HG03469 (cell line): ENCODE results near the gene NRSN2.
"Not testable (repeated sequence)": the region's sequence is repeated elsewhere in the genome, so short reads cannot be mapped to it uniquely, and the experiment has no call there.

Source experiments
- ATAC-seq: cut with Tn5 transposase; IDR thresholded peaks from one replicate; pipeline ENCODE4 v1.9.1; 2021; ENCODE audit warnings: mild to moderate bottlenecking, moderate library complexity, moderate number of reproducible peaks; ENCODE audit not compliant: unreplicated experiment

The NRSN2 gene

DNA sequence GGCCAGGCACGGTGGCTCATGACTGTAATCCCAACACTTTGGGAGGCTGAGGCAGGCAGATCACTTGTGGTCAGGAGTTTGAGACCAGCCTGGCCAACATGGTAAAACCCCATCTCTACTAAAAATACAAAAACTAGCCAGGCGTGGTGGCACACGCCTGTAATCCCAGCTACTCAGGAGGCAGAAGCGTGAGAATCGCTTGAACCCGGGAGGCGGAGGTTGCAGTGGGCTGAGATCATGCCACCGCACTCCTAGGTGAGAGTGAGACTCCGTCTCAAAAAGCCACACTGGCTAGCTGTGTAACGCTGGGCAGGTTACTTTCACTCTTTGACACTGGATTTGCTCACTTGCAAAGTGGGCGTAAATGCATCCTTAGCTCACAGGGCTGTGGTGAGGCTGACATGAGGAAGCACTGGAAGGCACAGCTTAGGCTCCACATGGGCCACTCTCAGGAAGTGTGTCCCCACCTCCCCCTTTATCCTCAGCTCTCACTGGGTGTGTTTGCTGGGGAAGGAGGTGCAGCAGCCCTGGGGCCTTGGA lies 25.7 kb downstream of the NRSN2 start:
- not testable (repeated sequence) for ATAC-seq

DNA sequence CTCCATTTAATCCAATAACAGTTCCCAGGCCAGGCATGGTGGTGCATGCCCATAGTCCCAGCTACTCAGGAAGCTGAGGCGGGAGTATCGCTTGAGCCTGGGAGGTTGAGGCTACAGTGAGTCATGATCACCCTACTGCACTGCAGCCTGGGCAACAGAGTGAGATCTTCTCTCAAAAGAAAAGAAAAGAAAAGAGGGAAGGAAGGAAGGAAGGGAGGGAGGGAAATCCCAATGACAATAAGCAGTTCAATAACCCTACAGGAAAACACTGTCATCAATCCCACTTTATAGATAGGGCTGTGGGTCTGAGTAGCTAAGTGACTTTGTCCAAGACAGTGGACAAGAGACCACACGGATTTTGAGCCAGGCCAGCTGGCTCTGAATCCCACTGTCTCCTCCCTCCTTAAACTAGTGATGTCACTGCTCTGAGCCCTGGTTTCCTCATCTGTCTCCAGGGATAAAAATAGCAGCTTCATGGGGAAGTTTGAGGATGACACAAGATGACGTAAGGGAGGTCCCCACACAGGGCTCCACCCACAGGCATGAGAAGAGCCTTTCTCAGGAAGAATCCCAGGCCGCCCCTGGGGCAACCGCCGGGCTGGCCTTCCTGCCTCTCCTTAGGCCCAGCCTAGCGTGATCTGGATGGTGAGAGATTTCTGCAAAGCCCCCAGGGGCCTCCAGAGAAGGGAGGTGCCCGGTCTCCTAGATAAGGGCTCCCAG lies 26.4 kb downstream of the NRSN2 start:
- ATAC-seq = no peak

DNA sequence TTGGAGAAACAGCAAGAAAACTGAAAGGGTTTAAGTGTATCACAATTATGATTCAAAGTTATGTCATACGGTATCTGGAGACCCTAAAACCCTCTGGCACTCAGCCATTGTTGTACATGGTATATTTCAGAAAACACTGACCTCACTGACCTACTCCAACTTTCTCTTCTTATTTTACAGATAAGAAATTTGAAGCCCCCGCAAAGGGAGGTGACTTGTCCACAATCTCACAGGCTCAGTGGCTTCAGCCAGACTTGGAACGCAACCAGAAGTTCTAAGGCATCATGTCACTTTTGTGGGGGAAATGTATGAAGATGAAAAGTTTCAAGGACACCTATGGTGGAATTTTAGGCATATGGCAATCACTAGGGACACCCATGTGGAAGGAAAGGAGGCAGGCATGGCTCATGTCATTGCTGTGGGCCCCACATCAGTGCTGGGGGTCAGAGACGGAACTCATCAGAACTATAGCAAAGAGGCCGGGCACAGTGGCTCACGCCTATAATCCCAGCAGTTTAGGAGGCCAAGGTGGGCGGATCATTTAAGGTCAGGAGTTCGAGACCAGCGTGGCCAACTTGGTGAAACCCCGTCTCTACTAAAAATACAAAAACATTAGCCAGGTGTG lies 28.5 kb downstream of the NRSN2 start:
- ATAC-seq = no peak

DNA sequence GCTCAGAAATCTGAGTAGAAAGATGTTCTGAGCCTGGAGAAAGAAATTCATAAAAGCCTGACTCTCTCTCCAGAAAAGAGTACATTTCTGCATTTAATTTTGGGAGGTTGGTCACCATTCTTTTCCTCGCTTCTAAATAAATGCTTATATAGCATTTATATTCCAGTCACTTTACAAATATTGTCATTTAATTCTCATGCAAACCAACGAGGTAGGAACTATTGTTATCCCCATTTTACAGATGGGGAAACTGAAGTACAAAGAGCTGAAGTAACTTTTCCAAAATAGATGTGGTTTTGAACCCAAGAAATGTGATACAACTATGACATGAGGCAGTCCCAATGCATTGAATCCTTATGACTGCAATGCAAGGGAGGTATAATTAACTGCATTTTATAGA lies 29.2 kb downstream of the NRSN2 start:
- ATAC-seq = no peak

DNA sequence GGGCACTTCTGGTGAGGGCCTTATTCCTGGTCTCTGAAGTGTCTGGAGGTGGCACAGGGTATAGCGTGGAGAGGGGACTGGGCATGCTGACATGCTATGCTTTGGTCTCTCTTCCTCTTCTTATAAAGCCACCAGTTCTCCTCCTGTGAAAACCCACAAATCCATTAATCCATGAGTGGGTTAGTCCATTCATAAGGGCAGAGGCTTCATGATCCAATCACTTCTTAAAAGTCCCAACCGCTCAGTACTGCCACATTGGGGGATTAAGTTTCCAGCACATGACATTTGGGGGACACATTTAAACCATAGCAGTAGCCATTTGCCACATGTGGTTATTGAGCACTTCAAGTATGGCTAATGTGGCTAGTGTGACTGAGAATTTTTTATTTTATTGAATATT lies 29.8 kb downstream of the NRSN2 start:
- no peak for ATAC-seq

DNA sequence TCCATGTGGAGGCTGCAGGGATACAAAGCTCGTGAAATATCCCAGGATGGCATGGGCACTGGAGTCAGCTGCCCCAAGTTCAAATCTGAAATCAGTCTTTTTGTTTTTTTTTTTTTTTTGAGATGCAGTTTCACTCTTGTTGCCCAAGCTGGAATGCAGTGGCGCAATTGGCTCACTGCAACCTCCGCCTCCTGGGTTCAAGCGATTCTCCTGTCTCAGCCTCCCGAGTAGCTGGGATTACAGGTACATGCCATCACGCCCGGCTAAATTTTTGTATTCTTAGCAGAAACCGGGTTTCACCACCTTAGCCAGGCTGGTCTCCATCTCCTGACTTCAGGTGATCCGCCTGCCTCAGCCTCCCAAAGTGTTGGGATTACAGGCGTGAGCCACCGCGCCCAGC lies 30.7 kb downstream of the NRSN2 start:
- not testable (repeated sequence) for ATAC-seq

DNA sequence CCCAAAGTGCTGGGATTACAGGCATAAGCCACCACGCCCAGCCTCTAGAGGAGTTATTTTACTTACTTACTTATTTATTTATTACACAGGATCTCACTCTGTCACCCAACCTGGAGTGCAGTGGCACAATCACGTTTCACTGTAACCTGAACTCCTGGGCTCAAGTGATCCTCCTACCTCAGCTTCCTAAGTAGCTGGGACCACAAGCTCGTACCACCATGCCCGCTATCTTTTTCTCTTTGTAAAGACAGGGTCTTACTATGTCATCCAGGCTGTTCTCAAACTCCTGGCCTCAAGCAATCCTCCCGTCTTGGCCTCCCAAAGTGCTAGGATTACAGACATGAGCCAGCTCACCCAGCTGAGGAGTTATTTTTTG lies 32.0 kb downstream of the NRSN2 start:
- no peak for ATAC-seq

DNA sequence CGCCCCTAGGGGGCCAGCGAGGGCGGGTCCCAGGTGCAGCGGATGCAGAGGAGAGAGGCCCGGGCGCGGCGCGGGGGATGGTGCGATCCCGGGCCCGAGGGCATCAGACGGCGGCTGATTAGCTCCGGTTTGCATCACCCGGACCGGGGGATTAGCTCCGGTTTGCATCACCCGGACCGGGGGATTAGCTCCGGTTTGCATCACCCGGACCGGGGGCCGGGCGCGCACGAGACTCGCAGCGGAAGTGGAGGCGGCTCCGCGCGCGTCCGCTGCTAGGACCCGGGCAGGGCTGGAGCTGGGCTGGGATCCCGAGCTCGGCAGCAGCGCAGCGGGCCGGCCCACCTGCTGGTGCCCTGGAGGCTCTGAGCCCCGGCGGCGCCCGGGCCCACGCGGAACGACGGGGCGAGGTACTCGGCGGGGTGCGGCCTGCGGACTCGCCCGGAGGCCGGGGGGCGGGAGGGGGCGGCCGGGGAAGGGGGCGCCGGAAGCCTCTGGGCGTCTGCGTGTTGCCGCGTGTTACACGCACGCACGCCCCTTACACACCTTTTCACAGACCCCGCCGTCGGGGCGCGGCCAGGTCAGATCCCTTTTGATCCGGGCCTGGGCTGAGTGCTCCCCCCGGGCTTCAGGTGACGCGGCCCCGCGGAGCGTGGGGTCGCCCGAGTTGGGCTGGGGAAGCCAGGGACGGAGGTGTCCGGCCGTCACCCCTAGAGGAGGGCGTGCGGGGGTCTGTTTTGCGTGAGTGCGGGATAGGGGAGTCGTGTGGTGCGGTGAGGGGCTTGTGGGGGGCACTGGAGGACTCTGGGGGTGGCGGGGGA lies 34.1 kb downstream of the NRSN2 start:
- peak; percentile 45 for ATAC-seq

DNA sequence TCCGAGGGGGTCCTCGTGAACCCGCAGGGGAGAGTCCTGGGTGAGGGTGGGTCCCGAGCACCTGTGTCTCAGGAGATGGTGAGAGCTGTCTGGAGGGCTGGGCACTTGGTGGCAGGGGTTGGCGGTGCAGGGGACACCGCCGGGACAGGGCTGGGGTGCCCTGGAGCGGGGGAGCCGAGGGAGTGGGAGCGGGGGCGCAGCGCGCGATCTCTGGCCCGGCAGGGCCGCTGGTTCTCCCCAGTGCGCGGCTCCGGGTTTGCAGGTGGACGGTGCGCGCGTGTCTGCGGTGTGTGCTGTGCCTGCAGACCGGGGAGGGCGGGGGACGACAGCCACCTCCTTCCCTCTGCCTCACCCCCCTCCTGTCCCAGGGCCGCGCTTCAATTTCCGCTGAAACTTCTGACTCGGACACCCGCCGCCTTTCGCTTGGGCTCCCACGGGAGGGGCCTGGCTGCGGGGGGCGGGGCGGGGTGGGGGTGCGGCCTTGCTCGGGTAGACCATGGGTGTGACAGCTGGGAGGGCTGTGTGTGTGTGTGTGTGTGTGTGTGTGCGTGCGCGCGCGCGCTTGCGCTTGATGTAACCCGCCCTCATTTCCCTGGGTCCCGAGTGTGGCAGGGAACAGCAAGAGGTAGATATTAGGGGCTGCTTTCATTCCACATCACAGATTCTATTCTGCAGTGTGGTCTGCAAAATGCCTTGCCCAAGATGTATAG lies 34.8 kb downstream of the NRSN2 start:
- peak; percentile 38 for ATAC-seq

DNA sequence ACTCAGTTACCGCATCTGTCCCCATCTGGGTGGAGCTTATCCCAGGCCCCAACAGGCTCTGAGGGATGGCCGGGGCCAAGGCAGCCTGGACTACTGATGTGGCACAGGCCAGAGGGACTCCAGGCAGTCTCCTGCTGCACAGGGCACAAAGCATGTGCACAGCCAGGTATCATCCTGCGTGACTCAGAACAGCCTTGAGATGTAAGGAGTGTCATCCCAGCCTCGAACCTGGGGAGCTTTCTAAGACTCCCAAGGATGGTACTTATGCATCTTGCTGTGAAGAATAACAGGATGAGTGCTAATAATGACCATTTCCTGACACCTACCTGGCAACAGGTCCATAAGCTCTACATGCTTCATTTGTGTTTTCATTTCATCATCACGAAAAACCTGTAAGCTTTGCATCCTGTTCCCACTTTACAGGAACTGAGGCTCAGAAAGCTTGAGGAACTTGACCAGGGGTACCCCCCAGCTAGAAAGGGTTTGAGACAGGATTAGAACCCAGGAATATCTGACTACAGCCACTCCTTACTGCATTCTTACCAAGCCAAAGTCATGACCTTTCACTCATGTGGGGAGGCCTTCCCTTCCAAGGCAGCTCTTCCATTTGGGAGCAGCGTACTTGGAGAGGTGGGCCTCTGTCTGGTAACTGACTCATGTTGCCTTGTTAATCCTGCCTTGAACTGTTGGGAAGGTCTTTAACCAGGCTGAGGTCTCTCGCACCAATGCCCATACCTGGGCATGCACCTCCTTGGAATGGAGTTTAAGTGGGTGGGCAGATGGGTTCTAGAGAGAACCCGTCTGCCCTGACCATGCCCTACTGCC lies 35.6 kb downstream of the NRSN2 start:
- no peak for ATAC-seq

DNA sequence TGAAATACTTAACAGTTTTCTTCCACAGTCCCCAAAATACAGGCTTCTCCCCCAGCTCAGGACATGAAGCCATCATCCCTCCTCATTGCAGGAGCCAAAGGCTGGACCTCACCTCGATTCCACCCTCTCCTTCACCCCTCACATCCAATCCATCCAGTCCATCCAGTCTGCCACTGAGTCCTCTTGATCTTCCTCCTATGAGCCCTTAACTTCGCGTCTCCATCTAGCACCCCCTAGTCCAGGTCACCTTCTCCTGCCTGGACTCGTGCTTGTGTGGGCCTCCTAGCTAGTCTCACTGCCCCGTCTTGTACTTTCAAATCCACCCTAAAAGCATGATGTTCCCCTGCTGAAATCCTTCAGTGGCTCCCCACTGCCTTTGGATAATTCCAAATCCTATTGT lies 37.0 kb downstream of the NRSN2 start:
- ATAC-seq = no peak

DNA sequence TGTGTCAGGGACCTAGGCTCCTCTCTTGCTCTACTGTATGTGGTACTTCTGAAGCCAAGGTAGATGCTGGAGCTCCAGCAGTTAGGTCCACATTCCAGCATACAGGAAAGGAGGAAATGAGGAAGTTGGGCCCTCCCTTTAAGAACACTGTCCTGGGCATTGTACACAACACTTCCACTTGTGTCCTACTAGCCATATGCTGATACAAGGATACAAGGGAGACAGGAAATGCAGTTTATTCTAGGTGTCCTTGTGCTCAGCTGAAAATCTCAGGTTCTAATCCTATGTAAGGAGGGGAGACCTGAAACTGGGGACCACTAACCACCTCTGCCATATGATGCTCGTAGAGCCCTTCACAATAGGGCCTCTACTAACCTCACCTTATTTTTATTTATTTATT lies 37.8 kb downstream of the NRSN2 start:
- ATAC-seq = no peak

DNA sequence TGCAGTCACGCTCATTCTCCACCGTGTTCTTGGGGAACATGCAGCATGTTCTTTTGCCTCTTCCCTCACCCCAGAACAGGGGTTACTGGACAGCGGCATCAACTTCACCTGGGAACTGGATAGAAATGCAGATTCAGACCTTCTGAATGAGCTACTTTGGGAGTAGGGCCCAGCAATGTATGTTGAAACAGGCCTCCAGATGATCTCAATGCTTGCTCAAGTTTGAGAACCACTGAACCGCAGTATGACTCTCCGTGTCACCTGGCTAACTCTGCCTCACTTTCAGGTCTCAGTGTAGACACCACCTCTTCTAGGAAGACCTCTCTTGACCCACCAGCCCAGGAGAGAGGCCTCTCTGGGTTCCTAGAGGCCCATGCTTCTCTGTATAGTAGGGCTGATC lies 38.5 kb downstream of the NRSN2 start:
- no peak for ATAC-seq

DNA sequence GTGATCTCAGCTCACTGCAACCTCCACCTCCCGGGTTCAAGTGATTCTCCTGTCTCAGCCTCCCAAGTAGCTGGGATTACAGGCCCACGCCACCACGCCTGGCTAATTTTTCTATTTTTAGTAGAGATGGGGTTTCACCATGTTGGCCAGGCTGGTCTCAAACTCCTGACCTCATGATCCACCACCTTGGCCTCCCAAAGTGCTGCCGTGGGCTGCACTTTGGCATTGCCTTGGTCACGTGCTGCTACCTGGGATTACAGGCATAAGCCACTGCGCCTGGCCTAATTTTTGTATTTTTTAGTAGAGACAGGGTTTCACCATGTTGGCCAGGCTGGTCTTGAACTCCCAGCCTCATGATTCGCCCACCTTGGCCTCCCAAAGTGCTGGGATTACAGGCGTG lies 39.7 kb downstream of the NRSN2 start:
- ATAC-seq = not testable (repeated sequence)

DNA sequence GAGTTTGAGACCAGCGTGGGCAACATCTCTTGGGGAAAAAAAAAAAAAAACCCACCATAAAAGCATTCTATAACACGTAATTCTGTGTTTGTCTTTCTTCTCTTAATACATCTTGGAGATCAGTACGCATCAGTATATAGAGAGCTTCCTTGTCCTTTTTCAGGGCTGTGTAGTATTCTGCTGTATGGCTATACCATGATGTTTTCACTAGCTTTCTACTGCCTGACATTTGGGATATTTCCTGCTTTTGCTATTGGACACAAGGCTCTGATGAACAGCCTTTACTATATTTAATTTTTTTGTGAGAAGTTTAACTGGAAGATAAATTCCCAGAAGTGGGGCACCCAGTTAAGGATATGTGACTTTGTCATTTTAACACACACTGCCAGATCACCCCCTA lies 40.6 kb downstream of the NRSN2 start:
- no peak for ATAC-seq

DNA sequence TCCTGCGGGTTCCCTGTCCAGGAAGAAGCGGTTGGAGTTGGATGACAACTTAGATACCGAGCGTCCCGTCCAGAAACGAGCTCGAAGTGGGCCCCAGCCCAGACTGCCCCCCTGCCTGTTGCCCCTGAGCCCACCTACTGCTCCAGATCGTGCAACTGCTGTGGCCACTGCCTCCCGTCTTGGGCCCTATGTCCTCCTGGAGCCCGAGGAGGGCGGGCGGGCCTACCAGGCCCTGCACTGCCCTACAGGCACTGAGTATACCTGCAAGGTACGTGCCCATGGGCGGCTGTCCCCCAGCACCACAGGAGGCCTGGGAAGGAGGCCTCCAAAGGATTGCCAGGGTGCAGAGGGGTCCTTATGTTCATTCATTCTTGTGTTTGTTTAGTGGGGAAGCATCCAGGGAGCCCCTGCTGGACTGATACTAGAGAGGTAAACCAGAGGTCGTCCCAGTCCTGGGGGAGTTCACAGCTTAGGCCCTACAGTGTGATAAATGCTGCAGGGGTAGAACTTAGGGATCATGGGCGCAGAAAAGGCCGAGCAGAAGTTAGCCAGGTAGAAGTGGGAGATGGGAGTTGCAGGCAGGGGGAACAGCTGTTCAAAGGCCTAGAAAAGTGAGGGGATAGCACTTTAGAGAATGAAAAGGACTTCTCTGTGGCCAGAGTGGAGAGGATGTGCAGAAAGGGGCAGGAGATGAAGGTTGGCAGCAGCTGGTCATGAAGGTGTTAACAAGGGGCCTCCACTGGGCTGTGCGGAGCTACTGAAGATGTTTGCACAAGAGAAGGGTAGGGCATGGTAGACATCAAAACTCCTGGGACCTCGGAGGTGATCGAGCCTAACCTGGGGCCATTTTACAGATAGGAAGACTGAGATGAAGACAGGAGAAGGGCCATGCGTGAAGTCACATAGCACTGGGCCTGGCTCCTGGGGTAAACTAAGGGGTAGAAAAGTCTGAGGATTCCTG lies 41.4 kb downstream of the NRSN2 start:
- no peak for ATAC-seq

DNA sequence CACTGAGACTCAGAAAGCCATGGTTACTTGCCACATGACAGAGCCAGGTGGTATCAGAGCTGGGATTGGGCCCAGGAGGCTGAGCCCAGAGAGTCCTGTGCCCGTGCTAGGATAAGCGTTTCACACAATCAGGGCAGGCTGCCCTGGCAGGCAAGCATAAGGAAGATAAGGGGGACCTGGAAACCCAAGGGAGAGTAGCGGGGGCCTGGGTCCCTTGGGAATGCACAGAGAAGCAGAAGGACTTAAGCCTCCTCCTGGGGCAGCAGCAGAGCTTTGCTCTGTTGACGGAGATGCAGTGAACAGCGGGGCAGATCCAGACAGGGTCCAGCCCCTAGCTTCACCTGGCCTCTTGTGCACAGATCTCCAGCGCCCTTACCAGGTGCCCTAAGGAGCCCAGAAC lies 42.3 kb downstream of the NRSN2 start:
- ATAC-seq = no peak

DNA sequence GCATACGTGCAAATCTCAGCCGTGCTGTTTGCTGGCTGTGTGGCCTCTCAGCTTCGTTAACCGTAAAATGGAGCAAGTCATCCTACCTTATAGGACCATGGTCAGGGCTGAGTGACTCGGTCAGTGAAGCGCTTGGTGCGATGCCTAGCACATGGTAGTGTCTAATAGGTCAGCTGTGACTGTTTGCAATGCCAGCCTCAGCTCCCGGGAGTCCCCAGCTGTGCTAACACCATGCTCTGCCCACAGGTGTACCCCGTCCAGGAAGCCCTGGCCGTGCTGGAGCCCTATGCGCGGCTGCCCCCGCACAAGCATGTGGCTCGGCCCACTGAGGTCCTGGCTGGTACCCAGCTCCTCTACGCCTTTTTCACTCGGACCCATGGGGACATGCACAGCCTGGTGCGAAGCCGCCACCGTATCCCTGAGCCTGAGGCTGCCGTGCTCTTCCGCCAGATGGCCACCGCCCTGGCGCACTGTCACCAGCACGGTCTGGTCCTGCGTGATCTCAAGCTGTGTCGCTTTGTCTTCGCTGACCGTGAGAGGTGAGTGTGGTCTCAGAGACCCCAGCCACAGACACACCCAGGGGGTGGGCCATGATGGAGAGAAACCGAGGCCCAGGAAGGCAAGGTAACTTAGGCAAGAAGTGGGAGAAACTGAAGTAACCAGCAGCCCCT lies 44.3 kb downstream of the NRSN2 start:
- ATAC-seq = no peak

DNA sequence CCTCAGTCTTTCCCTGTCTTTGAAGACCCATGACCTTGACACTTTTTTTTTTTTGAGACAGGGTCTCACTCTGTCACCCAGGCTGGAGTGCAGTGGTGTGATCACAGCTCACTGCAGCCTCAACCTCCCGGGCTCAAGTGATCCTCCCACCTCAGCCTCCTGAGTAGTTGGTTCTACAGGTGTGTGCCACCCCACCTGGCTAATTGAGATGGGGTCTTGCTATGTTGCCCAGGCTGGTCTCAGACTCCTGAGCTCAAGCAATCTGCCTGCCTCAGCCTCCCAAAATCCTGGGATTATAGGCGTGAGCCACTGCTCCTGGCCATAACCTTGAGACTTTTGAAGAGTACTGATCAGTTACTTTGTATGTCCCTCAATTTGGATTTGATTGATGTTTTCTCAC lies 46.4 kb downstream of the NRSN2 start:
- not testable (repeated sequence) for ATAC-seq
